Keratinocyte (primary cell): ENCODE results near the gene RHOF.

Experiments
- EZH2 ChIP-seq: IDR thresholded peaks from one replicate; pipeline ENCODE4 v1.6.1; 2012; ENCODE audit warnings: inconsistent platforms, mild to moderate bottlenecking, low read length, moderate library complexity
- TF ChIP-seq, protein P1 (sequence below), 3 experiments: IDR thresholded peaks in 1 of 3; conservative IDR thresholded peaks in 1 of 3; optimal IDR thresholded peaks in 1 of 3; 2 replicates in 2 of 3; 3 replicates in 1 of 3; pipeline versions ENCODE3 to v1.5.1; 2011; ENCODE audit warnings: low read length in 3 of 3, mild to moderate bottlenecking in 3 of 3, moderate library complexity in 2 of 3, control low read depth in 1 of 3, inconsistent platforms in 1 of 3; ENCODE audit not compliant: insufficient read depth in 2 of 3; ENCODE audit errors: extremely low read depth in 1 of 3

- TF ChIP-seq, protein P1, sequence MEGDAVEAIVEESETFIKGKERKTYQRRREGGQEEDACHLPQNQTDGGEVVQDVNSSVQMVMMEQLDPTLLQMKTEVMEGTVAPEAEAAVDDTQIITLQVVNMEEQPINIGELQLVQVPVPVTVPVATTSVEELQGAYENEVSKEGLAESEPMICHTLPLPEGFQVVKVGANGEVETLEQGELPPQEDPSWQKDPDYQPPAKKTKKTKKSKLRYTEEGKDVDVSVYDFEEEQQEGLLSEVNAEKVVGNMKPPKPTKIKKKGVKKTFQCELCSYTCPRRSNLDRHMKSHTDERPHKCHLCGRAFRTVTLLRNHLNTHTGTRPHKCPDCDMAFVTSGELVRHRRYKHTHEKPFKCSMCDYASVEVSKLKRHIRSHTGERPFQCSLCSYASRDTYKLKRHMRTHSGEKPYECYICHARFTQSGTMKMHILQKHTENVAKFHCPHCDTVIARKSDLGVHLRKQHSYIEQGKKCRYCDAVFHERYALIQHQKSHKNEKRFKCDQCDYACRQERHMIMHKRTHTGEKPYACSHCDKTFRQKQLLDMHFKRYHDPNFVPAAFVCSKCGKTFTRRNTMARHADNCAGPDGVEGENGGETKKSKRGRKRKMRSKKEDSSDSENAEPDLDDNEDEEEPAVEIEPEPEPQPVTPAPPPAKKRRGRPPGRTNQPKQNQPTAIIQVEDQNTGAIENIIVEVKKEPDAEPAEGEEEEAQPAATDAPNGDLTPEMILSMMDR (optimal IDR thresholded peaks at IDR 0.05 in 1 of 3, IDR thresholded peaks at IDR 0.05 in 1 of 3, conservative IDR thresholded peaks at IDR 0.05 in 1 of 3; ENCODE audit: extremely low read depth in 1 of 3, insufficient read depth in 2 of 3, low read length in 3 of 3): no peak
- TF ChIP-seq EZH2: no peak
These were observed 39.6 kb downstream of the RHOF start for GRCh38 chr12:121753844-121754264.
